A549 (cell line): ENCODE measurements around the gene NLRP1. TPM values are rescaled to one million over a fixed set of nuclear protein-coding genes. Genes with fewer than 3 reads are reported as not detected.

Experiments used
- ATAC-seq, 2 experiments: fragments of 200-7000 bp in 1 of 2; fragments of >200 bp in 1 of 2; cut with Nextera tagmentation in 1 of 2; cut with Tn5 transposase in 1 of 2; 3 replicates each; pipeline versions ENCODE4 v1.8.0 to v1.9.1; 2018 to 2020; ENCODE audit warnings: mild to moderate bottlenecking in 1 of 2, moderate library complexity in 1 of 2
- CTCF ChIA-PET: fragments of 300-600 bp; sonication (Branson Sonifier 250); formaldehyde crosslinking; extraction: SDS; loops from one replicate; lab custom pipeline; 2021; ENCODE audit warnings: antibody characterized with exemption, inconsistent platforms; lab: Yijun Ruan, JAX
- POLR2A ChIA-PET: fragments of 350-600 bp; formaldehyde crosslinking; extraction: SDS; loops from one replicate; lab custom pipeline; 2021; ENCODE audit warnings: antibody characterized with exemption, inconsistent platforms; lab: Yijun Ruan, JAX
- DNase-seq, 2 experiments: peaks; one replicate each; pipeline versions ENCODE4 v3.0.0 to v3.0.0-alpha.2; 2011 to 2016; ENCODE audit warnings: low read depth in 1 of 2, low spot score in 1 of 2
- FAIRE-seq: peaks from 2 replicates; lab custom pipeline; 2011; peaks lifted over from hg19 to GRCh38; lab: Jason Lieb, UNC
- H3K27ac ChIP-seq, 2 experiments: fragments of >200 bp; sonication (Bioruptor Twin); formaldehyde crosslinking; 3 replicates each; pipeline ENCODE4 v1.5.1; 2016 to 2017
- H3K4me1 ChIP-seq: fragments of >200 bp; sonication (Bioruptor Twin); formaldehyde crosslinking; 3 replicates; pipeline ENCODE4 v1.6.1; 2016
- H3K4me2 ChIP-seq: fragments of >200 bp; sonication (Bioruptor Twin); formaldehyde crosslinking; 3 replicates; pipeline ENCODE4 v1.6.1; 2016
- H3K4me3 ChIP-seq: fragments of >200 bp; sonication (Bioruptor Twin); formaldehyde crosslinking; 3 replicates; pipeline ENCODE4 v1.5.1; 2016
- H3K9me3 ChIP-seq: fragments of >200 bp; sonication (Bioruptor Twin); formaldehyde crosslinking; 3 replicates; pipeline ENCODE4 v1.6.1; 2016
- CBX8 ChIP-seq: fragments of 200-600 bp; sonication (generic); IDR thresholded peaks from 2 replicates; pipeline ENCODE4 v1.6.1; 2016
- CHD4 ChIP-seq: fragments of 200-600 bp; sonication (generic); IDR thresholded peaks from 2 replicates; pipeline ENCODE4 v1.6.1; 2016; ENCODE audit warnings: antibody characterized with exemption, mild to moderate bottlenecking, borderline replicate concordance
- CTCF ChIP-seq: fragments of >200 bp; sonication (Bioruptor Twin); formaldehyde crosslinking; IDR thresholded peaks from 3 replicates; pipeline ENCODE4 v1.5.1; 2016
- EHMT2 ChIP-seq: fragments of 200-600 bp; sonication (generic); IDR thresholded peaks from 2 replicates; pipeline ENCODE4 v1.6.1; 2016; ENCODE audit warnings: antibody characterized with exemption, low read depth, mild to moderate bottlenecking, moderate library complexity
- HDAC2 ChIP-seq: fragments of 200-600 bp; sonication (generic); IDR thresholded peaks from 2 replicates; pipeline ENCODE4 v1.6.1; 2016
- HES2 ChIP-seq: fragments of >200 bp; sonication (Bioruptor Twin); formaldehyde crosslinking; IDR thresholded peaks from 2 replicates; pipeline ENCODE4 v1.6.1; 2016
- JUN ChIP-seq, 2 experiments: fragments of >200 bp; sonication (Bioruptor Twin); formaldehyde crosslinking; IDR thresholded peaks; 2 replicates in 1 of 2; 3 replicates in 1 of 2; pipeline ENCODE4 v1.6.1; 2016 to 2017
- KDM1A ChIP-seq: fragments of 200-600 bp; sonication (generic); IDR thresholded peaks from 2 replicates; pipeline ENCODE4 v1.6.1; 2016; ENCODE audit warnings: low read depth, mild to moderate bottlenecking
- KDM5A ChIP-seq: fragments of 200-600 bp; sonication (generic); IDR thresholded peaks from 2 replicates; pipeline ENCODE4 v1.6.1; 2016; ENCODE audit warnings: antibody characterized with exemption, mild to moderate bottlenecking
- MAZ ChIP-seq: fragments of 150-350 bp; IDR thresholded peaks from 2 replicates; pipeline ENCODE4 v1.6.1; 2014; ENCODE audit warnings: antibody characterized with exemption, low read depth, low read length, borderline replicate concordance
- MYC ChIP-seq: IDR thresholded peaks from 2 replicates; pipeline ENCODE4 v1.6.1; 2012; ENCODE audit warnings: mild to moderate bottlenecking, inconsistent platforms, low read length, improper control_type of control experiment, borderline replicate concordance
- NPAS2 ChIP-seq: fragments of 250-450 bp; sonication (Bioruptor Pico); IDR thresholded peaks from 2 replicates; pipeline ENCODE4 v1.8.0; 2022; ENCODE audit warnings: mild to moderate bottlenecking, moderate library complexity, borderline replicate concordance
- PHF8 ChIP-seq: fragments of 200-600 bp; sonication (generic); IDR thresholded peaks from 2 replicates; pipeline ENCODE4 v1.6.1; 2016; ENCODE audit warnings: low read depth, mild to moderate bottlenecking, antibody characterized with exemption, moderate library complexity, borderline replicate concordance
- POLR2A ChIP-seq: IDR thresholded peaks from 2 replicates; pipeline ENCODE4 v1.6.1; 2012; ENCODE audit warnings: mild to moderate bottlenecking, low read length
- RNF2 ChIP-seq: fragments of 200-600 bp; sonication (generic); IDR thresholded peaks from 2 replicates; pipeline ENCODE4 v1.6.1; 2016; ENCODE audit warnings: low read depth, mild to moderate bottlenecking, antibody characterized with exemption, moderate library complexity, borderline replicate concordance
- SMC3 ChIP-seq: fragments of >200 bp; sonication (Bioruptor Twin); formaldehyde crosslinking; IDR thresholded peaks from 3 replicates; pipeline ENCODE4 v1.6.1; 2018; ENCODE audit warnings: inconsistent platforms
- TFCP2L1 ChIP-seq: fragments of 250-450 bp; sonication (Bioruptor Pico); IDR thresholded peaks from 2 replicates; pipeline ENCODE4 v1.5.0; 2021; ENCODE audit warnings: mild to moderate bottlenecking
- USF2 ChIP-seq: fragments of 450-650 bp; IDR thresholded peaks from 2 replicates; pipeline ENCODE4 v1.6.1; 2014; ENCODE audit warnings: antibody characterized with exemption
- ZFP36 ChIP-seq: fragments of 450-650 bp; IDR thresholded peaks from 2 replicates; pipeline ENCODE4 v1.6.1; 2014; ENCODE audit warnings: borderline replicate concordance; ENCODE audit not compliant: partially characterized antibody
- WGBS: methylation state at CpG from one replicate; pipeline ENCODE4 v1.1.6; 2017; ENCODE audit errors: missing lambda C conversion rate; 5-methylcytosine and 5-hydroxymethylcytosine counted together
- polyA plus RNA-seq, 4 experiments: library from polyadenylated mRNA; depleted of rRNA in 3 of 4; stranded (reverse); fragments of >200 nt; fragmentation: RNase III in 1 of 4; extraction: RNeasy Plus Mini Kit Qiagen cat#74134 plus additional on column Dnase treatment in 1 of 4; gene quantifications; 2 replicates in 3 of 4; 3 replicates in 1 of 4; pipeline ENCODE4 v1.2.3, GENCODE V29; 2011 to 2017
- TF ChIP-seq, protein P1 (sequence below): IDR thresholded peaks from 2 replicates; pipeline ENCODE4 v1.6.1; 2012
- TF ChIP-seq, protein P2 (sequence below): fragments of >200 bp; sonication (Bioruptor Twin); formaldehyde crosslinking; IDR thresholded peaks from 3 replicates; pipeline ENCODE4 v1.6.1; 2016
- TF ChIP-seq, protein P3 (sequence below): fragments of 200-600 bp; sonication (generic); IDR thresholded peaks from 2 replicates; pipeline ENCODE4 v1.6.1; 2016; ENCODE audit warnings: antibody characterized with exemption, mild to moderate bottlenecking, moderate library complexity

Gene NLRP1
- polyA plus RNA-seq, 2 of the 4 experiments (the other 2 are of a cell fraction): 1.1 to 4.4 TPM

- Histone ChIP-seq H3K4me2 (peak within 1 kb of the TSS; percentile 86), H3K4me3 (peak within 1 kb of the TSS; percentile 93), H3K27ac (peak within 1 kb of the TSS; percentile 93 to 95), H3K9me3 (peaks cover 34% of the 10 kb centered on the region), H3K4me1 (peaks cover 11% of the 10 kb centered on the region; the same call in 2 of the 3 replicates)
- DNase-seq: peak; percentile 63 to 74
- peak; percentile 46 to 61 for ATAC-seq
- no peak for FAIRE-seq
- CTCF ChIA-PET: interaction anchor here (1.4 to 5.7 kb wide), 4 partner anchors 10 to 46 kb away, joined by 3 to 43 read pairs (median 9); partner anchors contain the start of gene C1QBP
- 13% methylated on average over 16 of the region's 29 CpGs for WGBS
- POLR2A ChIA-PET: interaction anchor here (0.6 to 3.0 kb wide), 20 partner anchors 8 to 959 kb away, joined by 3 to 41 read pairs (median 4); partner anchors contain the start of genes C1QBP, DHX33, NUP88 and PIMREG
- TF ChIP-seq RNF2 (no peak), KDM1A (no peak), TFCP2L1 (CRISPR knock-in tag) (0 out of 2 replicates have a peak, but pooled peaks have one; percentile 8), HES2 (no peak), USF2 (no peak), PHF8 (peak; percentile 95; the same call in 1 of the 2 replicates), HDAC2 (peak; percentile 53; the same call in 1 of the 2 replicates), NPAS2 (CRISPR knock-in tag) (no peak), MYC (0 out of 2 replicates have a peak, but pooled peaks have one; percentile 34), EHMT2 (no peak), JUN (IDR thresholded peaks at IDR 0.05) (peak in 1 of 2 experiments; percentile 74; a peak in 2 of 5 replicates), CHD4 (no peak), KDM5A (peak; percentile 95), CBX8 (no peak), MAZ (no peak), POLR2A (peak; percentile 94), CTCF (no peak), ZFP36 (no peak), SMC3 (no peak)
- TF ChIP-seq, protein P1, sequence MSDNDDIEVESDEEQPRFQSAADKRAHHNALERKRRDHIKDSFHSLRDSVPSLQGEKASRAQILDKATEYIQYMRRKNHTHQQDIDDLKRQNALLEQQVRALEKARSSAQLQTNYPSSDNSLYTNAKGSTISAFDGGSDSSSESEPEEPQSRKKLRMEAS: no peak
- TF ChIP-seq, protein P2, sequence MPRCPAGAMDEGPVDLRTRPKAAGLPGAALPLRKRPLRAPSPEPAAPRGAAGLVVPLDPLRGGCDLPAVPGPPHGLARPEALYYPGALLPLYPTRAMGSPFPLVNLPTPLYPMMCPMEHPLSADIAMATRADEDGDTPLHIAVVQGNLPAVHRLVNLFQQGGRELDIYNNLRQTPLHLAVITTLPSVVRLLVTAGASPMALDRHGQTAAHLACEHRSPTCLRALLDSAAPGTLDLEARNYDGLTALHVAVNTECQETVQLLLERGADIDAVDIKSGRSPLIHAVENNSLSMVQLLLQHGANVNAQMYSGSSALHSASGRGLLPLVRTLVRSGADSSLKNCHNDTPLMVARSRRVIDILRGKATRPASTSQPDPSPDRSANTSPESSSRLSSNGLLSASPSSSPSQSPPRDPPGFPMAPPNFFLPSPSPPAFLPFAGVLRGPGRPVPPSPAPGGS: 0 out of 3 replicates have a peak, but pooled peaks have one; percentile 56
- TF ChIP-seq, protein P3, sequence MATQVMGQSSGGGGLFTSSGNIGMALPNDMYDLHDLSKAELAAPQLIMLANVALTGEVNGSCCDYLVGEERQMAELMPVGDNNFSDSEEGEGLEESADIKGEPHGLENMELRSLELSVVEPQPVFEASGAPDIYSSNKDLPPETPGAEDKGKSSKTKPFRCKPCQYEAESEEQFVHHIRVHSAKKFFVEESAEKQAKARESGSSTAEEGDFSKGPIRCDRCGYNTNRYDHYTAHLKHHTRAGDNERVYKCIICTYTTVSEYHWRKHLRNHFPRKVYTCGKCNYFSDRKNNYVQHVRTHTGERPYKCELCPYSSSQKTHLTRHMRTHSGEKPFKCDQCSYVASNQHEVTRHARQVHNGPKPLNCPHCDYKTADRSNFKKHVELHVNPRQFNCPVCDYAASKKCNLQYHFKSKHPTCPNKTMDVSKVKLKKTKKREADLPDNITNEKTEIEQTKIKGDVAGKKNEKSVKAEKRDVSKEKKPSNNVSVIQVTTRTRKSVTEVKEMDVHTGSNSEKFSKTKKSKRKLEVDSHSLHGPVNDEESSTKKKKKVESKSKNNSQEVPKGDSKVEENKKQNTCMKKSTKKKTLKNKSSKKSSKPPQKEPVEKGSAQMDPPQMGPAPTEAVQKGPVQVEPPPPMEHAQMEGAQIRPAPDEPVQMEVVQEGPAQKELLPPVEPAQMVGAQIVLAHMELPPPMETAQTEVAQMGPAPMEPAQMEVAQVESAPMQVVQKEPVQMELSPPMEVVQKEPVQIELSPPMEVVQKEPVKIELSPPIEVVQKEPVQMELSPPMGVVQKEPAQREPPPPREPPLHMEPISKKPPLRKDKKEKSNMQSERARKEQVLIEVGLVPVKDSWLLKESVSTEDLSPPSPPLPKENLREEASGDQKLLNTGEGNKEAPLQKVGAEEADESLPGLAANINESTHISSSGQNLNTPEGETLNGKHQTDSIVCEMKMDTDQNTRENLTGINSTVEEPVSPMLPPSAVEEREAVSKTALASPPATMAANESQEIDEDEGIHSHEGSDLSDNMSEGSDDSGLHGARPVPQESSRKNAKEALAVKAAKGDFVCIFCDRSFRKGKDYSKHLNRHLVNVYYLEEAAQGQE: no peak
These were observed 98.8 kb downstream of the NLRP1 start, which contains the start of gene DERL2 for GRCh38 chr17:5485270-5486205. Gene DERL2 (minus strand): TSS chr17:5486178. CDS start chr17:5486161, 17 bp downstream.
